ENCODE measurements around the gene TDRD1. TPM values are rescaled to one million over a fixed set of nuclear protein-coding genes. Genes with fewer than 3 reads are reported as not detected.

Gene TDRD1
- total and polyA plus RNA-seq, 10 of the 15 experiments (the other 5 are each of a cell fraction or from before 2014, with no cell fraction given): 0.03 to 0.04 TPM; not detected in 8

DNA sequence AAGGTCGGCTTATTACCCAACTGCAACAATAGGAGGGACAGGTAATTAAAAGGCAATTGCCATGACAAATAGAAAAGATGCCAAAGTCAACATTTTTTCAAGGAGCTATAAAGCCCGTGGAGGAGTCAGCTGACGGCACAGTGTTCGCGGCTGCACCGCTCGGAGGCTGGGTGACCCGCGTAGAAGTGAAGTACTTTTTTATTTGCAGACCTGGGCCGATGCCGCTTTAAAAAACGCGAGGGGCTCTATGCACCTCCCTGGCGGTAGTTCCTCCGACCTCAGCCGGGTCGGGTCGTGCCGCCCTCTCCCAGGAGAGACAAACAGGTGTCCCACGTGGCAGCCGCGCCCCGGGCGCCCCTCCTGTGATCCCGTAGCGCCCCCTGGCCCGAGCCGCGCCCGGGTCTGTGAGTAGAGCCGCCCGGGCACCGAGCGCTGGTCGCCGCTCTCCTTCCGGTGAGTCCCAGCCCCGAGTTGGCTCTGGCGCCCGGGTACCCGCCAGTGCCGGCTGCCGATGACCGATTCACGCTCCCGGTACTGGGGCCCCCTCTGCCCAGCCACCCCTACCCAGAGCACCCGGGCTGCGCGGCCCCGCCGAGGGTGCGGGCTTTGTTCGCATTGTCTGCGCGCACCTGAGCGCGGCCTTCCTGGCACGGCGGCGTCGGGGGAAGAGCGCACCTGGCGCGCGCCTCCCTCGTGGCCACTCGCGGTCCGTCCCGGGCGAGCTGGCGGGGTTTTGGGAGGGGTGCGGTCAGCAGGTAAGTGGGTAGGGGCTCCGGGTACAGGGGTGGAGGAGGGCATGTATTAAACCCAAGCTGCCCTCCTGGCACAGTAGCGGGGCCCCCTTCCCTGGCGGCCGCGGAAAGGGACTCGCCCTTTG is 60.2 kb downstream of the TDRD1 start, which contains the start of gene VWA2:
Gene VWA2 (plus strand): TSS at position 138 of the 877 bp plus-strand sequence. CDS start 9,460 bp downstream, outside the sequence.
- no peak within 1 kb of the TSS for H3K27ac ChIP-seq (ENCODE audit: control insufficient read depth, insufficient read depth)
- H3K36me3 ChIP-seq (ENCODE audit: control insufficient read depth in 2 of 2, insufficient read depth in 2 of 2, low read length in 1 of 2): no peaks in the 10 kb centered on the region
- BruUV-seq (replicated peaks): no TSS peak
- H3K27me3 ChIP-seq (replicated peaks in 1 of 2; ENCODE audit: control insufficient read depth in 2 of 2, insufficient read depth in 2 of 2, low read length in 1 of 2): peaks cover 6 to 14% of the 10 kb centered on the region in 2 experiments
- no peaks in the 10 kb centered on the region for H3K79me2 ChIP-seq (ENCODE audit: control insufficient read depth, insufficient read depth, low read length)
- no peak within 1 kb of the TSS for H2AFZ ChIP-seq (ENCODE audit: control insufficient read depth, low read depth, low read length)
- WGBS (ENCODE audit: insufficient coverage, insufficient replicate concordance, low lambda C conversion rate, missing lambda C conversion rate): 16% methylated on average over 78 of the region's 79 CpGs
- no peak within 1 kb of the TSS for H3K9ac ChIP-seq (ENCODE audit: control insufficient read depth, insufficient read depth, low read length)
- no peaks in the 10 kb centered on the region for H4K20me1 ChIP-seq (ENCODE audit: control insufficient read depth, insufficient read depth)
- CTCF ChIA-PET: no interaction called here
- in situ Hi-C loops (cut with MboI) (no loop called here), intact Hi-C loops (cut with micrococcal nuclease; ENCODE audit: unreplicated experiment) (no loop called here)
- H3K4me2 ChIP-seq (ENCODE audit: control insufficient read depth, insufficient read depth): peak within 1 kb of the TSS; percentile 70
- FAIRE-seq (peak; percentile 44), ATAC-seq (peak; percentile 68), DNase-seq (ENCODE audit: low read depth, low spot score) (no peak)
- TF ChIP-seq RAD21 (IDR thresholded peaks at IDR 0.05; ENCODE audit: insufficient read depth, low read depth, low read length) (0 out of 2 replicates have a peak, but pooled peaks have one; percentile 22), BMI1 (IDR thresholded peaks at IDR 0.05; ENCODE audit: borderline replicate concordance) (no peak)
- TF ChIP-seq, protein P1, sequence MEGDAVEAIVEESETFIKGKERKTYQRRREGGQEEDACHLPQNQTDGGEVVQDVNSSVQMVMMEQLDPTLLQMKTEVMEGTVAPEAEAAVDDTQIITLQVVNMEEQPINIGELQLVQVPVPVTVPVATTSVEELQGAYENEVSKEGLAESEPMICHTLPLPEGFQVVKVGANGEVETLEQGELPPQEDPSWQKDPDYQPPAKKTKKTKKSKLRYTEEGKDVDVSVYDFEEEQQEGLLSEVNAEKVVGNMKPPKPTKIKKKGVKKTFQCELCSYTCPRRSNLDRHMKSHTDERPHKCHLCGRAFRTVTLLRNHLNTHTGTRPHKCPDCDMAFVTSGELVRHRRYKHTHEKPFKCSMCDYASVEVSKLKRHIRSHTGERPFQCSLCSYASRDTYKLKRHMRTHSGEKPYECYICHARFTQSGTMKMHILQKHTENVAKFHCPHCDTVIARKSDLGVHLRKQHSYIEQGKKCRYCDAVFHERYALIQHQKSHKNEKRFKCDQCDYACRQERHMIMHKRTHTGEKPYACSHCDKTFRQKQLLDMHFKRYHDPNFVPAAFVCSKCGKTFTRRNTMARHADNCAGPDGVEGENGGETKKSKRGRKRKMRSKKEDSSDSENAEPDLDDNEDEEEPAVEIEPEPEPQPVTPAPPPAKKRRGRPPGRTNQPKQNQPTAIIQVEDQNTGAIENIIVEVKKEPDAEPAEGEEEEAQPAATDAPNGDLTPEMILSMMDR (IDR thresholded peaks at IDR 0.05 in 2 of 3, conservative IDR thresholded peaks at IDR 0.05 in 1 of 3; ENCODE audit: control insufficient read depth in 2 of 3, extremely low read depth in 1 of 3, insufficient read depth in 1 of 3, low read depth in 3 of 3, low read length in 3 of 3): peak in 2 of 3 experiments; percentile 7; a peak in 2 of 6 replicates
- H3K4me1 ChIP-seq (ENCODE audit: control insufficient read depth, insufficient read depth, low read length): no peaks in the 10 kb centered on the region
- no peaks in the 10 kb centered on the region for H3K9me3 ChIP-seq (replicated peaks; ENCODE audit: control insufficient read depth, insufficient read depth, low read length)
- H3K4me3 ChIP-seq: peak within 1 kb of the TSS; percentile 43; the same call in 1 of the 2 replicates
- POLR2A ChIA-PET: no interaction called here
- SMC1A ChIA-PET (ENCODE audit: uncharacterized antibody, unreplicated experiment): interaction anchor here (0.6 kb wide), 1 partner anchor 113 kb away, joined by 3 read pairs; no protein-coding TSS in a partner anchor
- RAD21 ChIA-PET (ENCODE audit: unreplicated experiment): no interaction called here
